DOHH2 (cell line): ENCODE results near the gene GNLY.

Experiments
- EZH2phosphoT487 ChIP-seq: fragments of 200-600 bp; sonication (generic); IDR thresholded peaks from 2 replicates; pipeline ENCODE4 v1.6.1; 2017; ENCODE audit warnings: borderline replicate concordance, mild to moderate bottlenecking, antibody characterized with exemption, low read length, moderate library complexity, mixed read lengths
- TF ChIP-seq, protein P1 (sequence below): fragments of 200-600 bp; sonication (generic); IDR thresholded peaks from one replicate; pipeline ENCODE4 v1.5.1; 2014; ENCODE audit warnings: antibody characterized with exemption, mild to moderate bottlenecking, low read depth, low read length; ENCODE audit not compliant: poor library complexity, severe bottlenecking

DNA sequence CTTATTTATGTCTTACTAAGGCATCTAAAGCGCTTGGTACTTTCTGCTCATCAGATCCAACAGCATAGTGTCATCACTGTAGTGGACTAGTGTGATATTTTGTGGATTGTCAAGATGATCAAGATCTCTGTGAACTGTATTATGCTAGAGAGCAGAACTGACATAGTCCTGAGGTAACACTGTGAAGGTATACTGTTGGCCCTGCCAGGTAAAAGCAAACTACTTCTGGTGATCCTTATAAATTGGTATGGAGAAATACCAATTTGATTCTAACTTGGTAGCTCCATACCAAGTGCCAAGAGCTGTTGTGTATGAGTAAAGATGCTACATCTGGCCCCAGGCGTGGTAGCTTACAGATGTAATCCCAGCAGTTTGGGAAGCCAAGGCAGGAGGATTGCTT is 42.1 kb upstream of the GNLY start:
- TF ChIP-seq, protein P1, sequence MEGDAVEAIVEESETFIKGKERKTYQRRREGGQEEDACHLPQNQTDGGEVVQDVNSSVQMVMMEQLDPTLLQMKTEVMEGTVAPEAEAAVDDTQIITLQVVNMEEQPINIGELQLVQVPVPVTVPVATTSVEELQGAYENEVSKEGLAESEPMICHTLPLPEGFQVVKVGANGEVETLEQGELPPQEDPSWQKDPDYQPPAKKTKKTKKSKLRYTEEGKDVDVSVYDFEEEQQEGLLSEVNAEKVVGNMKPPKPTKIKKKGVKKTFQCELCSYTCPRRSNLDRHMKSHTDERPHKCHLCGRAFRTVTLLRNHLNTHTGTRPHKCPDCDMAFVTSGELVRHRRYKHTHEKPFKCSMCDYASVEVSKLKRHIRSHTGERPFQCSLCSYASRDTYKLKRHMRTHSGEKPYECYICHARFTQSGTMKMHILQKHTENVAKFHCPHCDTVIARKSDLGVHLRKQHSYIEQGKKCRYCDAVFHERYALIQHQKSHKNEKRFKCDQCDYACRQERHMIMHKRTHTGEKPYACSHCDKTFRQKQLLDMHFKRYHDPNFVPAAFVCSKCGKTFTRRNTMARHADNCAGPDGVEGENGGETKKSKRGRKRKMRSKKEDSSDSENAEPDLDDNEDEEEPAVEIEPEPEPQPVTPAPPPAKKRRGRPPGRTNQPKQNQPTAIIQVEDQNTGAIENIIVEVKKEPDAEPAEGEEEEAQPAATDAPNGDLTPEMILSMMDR, result no peak
- TF ChIP-seq EZH2phosphoT487, result no peak
